ENCODE measurements around the gene RALGDS.

RALGDS gene

GRCh38 chr9:133051966-133052539 lies 69.0 kb downstream of the RALGDS start:
- TF ChIP-seq CTCF (IDR thresholded peaks at IDR 0.05; ENCODE audit: low read depth, low read length) = no peak
- no peak for DNase-seq (ENCODE audit: low read depth, low spot score)
- H3K4me3 ChIP-seq (ENCODE audit: low read depth, low read length) = no peak overlapping the region
- in situ Hi-C loops (cut with HindIII; ENCODE audit: low sequenced_read_pairs) = no loop called here

DNA sequence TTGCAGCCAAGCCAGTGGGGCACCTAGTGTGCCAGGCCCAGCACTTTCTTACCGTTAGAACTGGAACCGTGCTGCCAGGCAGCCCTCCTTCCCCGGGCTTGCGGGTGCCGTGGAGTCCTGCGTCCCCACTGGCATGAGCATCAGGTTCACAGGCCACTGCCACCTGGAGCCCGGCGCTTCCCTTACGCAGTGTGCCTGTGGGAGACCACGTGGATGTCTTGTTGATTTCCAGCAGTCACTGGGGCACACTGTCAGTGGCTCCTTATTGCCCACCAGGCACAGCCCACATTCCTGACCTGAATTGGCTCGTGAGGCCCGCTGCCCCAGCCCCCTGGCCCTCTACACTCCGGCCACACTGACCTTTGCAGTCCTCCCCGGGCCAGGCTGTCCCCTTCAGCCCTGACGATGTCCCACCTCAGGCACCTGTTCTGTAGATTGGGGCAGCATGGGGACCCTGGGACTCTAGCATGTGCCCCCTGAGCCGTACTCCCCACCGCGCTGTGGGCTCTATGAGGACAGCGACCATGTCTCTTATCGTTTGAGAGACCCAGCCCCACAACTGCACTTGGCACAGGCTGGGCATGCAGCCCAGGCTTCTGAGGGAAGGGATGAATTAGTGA lies 69.6 kb downstream of the RALGDS start:
- no peak overlapping the region for H3K4me3 ChIP-seq (ENCODE audit: low read depth, low read length)
- in situ Hi-C loops (cut with HindIII; ENCODE audit: low sequenced_read_pairs) = no loop called here
- no peak for DNase-seq (ENCODE audit: low read depth, low spot score)
- no peak for TF ChIP-seq CTCF (IDR thresholded peaks at IDR 0.05; ENCODE audit: low read depth, low read length)

DNA sequence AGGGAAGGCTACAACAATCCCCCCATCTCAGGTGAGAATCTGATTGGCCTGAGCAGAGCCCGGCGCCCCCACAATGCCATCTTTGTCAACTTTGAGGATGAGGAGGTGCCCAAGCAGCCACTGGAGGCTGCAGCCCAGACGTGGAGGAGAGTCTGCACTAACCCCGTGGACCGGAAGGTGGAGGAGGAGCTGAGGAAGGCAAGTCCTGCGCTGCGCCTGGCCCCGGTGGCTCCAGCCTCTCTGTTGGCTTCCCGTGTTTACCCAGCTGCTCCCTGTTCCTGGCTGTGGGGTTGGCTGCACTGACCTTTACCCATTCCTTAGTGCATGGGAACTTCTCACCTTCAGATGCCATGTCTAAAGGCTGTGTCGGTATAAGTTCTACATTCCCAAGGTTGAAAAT lies 70.3 kb downstream of the RALGDS start:
- H3K4me3 ChIP-seq (ENCODE audit: low read depth, low read length) = no peak overlapping the region
- no peak for TF ChIP-seq CTCF (IDR thresholded peaks at IDR 0.05; ENCODE audit: low read depth, low read length)
- in situ Hi-C loops (cut with HindIII; ENCODE audit: low sequenced_read_pairs) = no loop called here
- DNase-seq (ENCODE audit: low read depth, low spot score) = no peak

DNA sequence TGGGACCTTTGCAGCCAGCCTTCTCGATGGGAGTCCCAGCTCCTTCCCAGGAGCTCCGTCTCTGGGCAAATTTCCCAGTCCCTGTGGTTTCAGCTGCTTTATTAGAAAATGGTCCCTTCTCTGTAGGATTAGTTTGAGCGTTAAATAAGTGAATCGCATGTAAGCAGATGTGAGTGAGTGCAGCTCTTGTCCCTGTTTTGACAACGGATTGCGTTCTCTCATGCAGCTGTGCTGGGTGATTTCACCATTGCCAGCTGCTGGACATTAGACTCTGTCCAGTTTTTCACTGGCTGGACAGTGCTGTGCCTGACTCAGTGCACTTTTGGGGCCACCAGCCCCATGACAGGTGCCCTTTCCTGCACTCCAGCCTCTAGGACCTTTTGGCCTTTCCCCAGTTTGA lies 70.9 kb downstream of the RALGDS start:
- DNase-seq (ENCODE audit: low read depth, low spot score) = peak; percentile 62
- no peak overlapping the region for H3K4me3 ChIP-seq (ENCODE audit: low read depth, low read length)
- in situ Hi-C loops (cut with HindIII; ENCODE audit: low sequenced_read_pairs) = no loop called here
- TF ChIP-seq CTCF (IDR thresholded peaks at IDR 0.05; ENCODE audit: low read depth, low read length) = no peak

GRCh38 chr9:133049043-133049442 lies 72.0 kb downstream of the RALGDS start:
- TF ChIP-seq CTCF (IDR thresholded peaks at IDR 0.05; ENCODE audit: low read depth, low read length) = no peak
- H3K4me3 ChIP-seq (ENCODE audit: low read depth, low read length) = no peak overlapping the region
- in situ Hi-C loops (cut with HindIII; ENCODE audit: low sequenced_read_pairs) = no loop called here
- DNase-seq (ENCODE audit: low read depth, low spot score) = no peak

GRCh38 chr9:133048595-133048994 lies 72.4 kb downstream of the RALGDS start:
- TF ChIP-seq CTCF (IDR thresholded peaks at IDR 0.05; ENCODE audit: low read depth, low read length) = peak; percentile 47
- DNase-seq (ENCODE audit: low read depth, low spot score) = no peak
- in situ Hi-C loops (cut with HindIII; ENCODE audit: low sequenced_read_pairs) = no loop called here
- no peak overlapping the region for H3K4me3 ChIP-seq (ENCODE audit: low read depth, low read length)
